ENCODE data around the gene LYPD4. TPM values are rescaled to one million over a fixed set of nuclear protein-coding genes. Genes with fewer than 3 reads are reported as not detected.

LYPD4 gene
- total RNA-seq, 1 donor from 2014 or later, result not detected

DNA sequence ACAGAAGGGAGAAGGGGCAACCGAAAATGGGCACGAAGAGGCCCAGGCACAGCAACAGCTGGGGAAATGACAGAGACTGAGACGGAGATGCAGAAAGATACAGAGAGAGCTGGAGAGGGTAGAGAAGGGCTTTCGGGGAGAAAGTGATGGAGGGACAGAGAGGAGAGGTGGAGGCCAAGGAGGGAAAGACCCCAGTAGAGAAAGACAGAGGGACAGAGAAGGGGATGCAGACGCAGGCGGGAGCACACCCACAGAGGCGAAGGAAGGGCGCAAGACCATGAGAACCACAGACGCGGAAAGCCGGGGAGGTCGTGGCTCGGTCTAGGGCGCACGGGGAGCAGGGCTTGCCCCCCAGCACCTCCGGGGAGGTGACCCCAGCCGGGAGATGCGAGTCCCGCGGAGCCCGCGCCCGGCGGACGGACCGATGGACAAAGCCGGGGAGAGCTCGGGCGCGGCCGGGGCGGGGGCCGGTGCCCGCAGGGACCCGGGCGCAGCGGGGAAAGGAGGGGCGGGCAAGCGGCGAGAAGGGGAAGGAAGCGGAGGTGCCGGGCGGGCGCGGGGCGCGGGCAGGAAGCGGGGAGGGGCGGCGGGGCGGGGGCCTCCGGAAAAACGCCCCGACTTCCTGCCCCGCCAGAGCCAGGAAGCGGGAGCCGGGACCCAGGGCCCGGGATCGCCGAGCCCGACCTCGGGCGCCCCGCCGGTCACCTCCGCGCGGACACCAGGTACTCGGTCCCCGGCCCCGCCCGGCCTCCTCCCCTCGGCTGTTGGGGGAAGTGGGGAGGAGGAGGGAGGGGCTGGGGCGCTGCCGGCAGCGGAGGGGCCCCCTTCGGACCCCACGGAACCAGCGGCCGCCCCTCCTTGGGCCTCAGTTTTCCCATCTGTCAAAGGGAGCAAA is 38.3 kb upstream of the LYPD4 start, which contains the start of gene ARHGEF1:
Gene ARHGEF1, plus strand, starts transcription at position 617 of the 895 bp plus-strand sequence. CDS start 4,899 bp downstream, outside the sequence.
- Histone ChIP-seq H3K4me1 (peaks cover 55% of the 10 kb centered on the region), H3K27ac (replicated peaks) (peak within 1 kb of the TSS; percentile 96), H3K27me3 (ENCODE audit: low read depth) (no peaks in the 10 kb centered on the region), H3K36me3 (no peaks in the 10 kb centered on the region), H3K9me3 (replicated peaks) (no peaks in the 10 kb centered on the region), H3K4me3 (peak within 1 kb of the TSS; percentile 97)
- peak; percentile 77 for DNase-seq
- TF ChIP-seq, protein P1, sequence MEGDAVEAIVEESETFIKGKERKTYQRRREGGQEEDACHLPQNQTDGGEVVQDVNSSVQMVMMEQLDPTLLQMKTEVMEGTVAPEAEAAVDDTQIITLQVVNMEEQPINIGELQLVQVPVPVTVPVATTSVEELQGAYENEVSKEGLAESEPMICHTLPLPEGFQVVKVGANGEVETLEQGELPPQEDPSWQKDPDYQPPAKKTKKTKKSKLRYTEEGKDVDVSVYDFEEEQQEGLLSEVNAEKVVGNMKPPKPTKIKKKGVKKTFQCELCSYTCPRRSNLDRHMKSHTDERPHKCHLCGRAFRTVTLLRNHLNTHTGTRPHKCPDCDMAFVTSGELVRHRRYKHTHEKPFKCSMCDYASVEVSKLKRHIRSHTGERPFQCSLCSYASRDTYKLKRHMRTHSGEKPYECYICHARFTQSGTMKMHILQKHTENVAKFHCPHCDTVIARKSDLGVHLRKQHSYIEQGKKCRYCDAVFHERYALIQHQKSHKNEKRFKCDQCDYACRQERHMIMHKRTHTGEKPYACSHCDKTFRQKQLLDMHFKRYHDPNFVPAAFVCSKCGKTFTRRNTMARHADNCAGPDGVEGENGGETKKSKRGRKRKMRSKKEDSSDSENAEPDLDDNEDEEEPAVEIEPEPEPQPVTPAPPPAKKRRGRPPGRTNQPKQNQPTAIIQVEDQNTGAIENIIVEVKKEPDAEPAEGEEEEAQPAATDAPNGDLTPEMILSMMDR (IDR thresholded peaks at IDR 0.05; ENCODE audit: borderline replicate concordance), result no peak
- intact Hi-C loops (cut with micrococcal nuclease), result no loop called here

DNA sequence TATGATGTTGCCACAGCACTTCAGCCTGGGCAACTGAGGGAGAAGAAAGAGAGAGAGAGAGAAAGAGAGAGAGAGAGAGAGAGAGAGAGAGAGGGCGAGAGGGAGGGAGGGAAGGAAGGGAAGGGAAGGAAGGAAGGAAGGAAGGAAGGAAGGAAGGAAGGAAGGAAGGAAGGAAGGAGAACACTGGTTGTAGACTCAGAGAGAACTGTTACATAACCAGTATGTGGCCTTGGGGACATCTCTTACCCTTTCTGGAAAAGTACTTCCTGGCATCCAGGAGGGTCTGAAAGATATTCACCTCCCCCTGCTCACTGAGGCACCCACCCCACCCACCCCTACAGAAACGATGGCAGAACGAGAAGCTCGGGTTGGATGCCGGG is 35.8 kb upstream of the LYPD4 start:
- Histone ChIP-seq H3K9me3 (replicated peaks) (no peaks in the 10 kb centered on the region), H3K36me3 (no peaks in the 10 kb centered on the region), H3K27ac (replicated peaks) (no peak overlapping the region), H3K4me3 (no peak overlapping the region), H3K27me3 (ENCODE audit: low read depth) (no peaks in the 10 kb centered on the region), H3K4me1 (peaks cover 30% of the 10 kb centered on the region)
- DNase-seq, result no peak
- TF ChIP-seq, protein P1 (IDR thresholded peaks at IDR 0.05; ENCODE audit: borderline replicate concordance), result no peak
- intact Hi-C loops (cut with micrococcal nuclease), result no loop called here

DNA sequence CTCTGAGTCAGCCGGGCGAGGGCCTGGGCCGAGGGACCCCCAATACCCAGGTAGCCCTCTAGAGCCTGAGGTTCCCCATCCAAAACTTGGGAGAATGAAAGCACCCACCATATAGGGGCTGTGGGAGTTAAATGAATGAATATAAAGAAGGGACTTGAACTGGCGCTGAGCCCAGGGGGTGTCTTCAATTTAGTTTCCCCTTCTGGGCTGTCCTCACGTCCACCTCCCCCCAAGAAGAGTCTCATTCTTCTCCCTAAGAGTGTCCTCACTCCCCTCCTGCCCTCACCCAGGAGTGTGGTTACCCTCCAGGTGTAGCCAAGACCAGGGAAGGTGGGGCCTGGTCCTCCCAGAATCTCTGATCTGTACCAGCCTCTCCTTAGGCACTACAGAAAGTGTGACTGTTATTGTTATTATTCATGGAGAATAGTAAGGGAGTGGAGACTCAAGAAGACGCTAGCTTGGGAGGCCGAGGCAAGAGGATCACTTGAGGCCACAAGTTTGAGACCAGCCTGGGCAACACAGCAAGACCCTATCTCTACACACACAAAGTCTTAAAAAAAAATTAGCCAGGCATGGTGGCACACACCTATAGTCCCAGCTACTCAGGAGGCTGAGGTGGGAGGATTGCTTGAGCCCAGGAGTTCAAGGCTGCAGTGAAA is 35.3 kb upstream of the LYPD4 start:
- Histone ChIP-seq H3K4me3 (no peak overlapping the region), H3K27me3 (ENCODE audit: low read depth) (no peaks in the 10 kb centered on the region), H3K9me3 (replicated peaks) (no peaks in the 10 kb centered on the region), H3K27ac (replicated peaks) (no peak overlapping the region), H3K36me3 (no peaks in the 10 kb centered on the region), H3K4me1 (peaks cover 24% of the 10 kb centered on the region)
- DNase-seq, result no peak
- intact Hi-C loops (cut with micrococcal nuclease), result no loop called here
- TF ChIP-seq, protein P1 (IDR thresholded peaks at IDR 0.05; ENCODE audit: borderline replicate concordance), result no peak

DNA sequence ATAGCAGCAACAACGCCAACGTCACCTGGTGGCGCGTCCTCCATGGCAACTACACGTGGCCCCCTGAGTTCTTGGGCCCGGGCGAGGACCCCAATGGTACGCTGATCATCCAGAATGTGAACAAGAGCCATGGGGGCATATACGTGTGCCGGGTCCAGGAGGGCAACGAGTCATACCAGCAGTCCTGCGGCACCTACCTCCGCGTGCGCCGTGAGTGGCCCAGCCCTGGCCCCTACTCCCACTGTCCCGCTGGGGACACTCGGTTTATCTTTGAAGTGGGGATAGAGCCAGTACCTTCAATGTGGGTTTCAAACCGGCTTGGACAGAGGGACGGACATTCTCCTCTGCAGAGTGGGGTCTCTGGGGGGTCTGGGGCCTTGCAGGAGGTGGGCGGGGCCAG is 34.6 kb upstream of the LYPD4 start:
- intact Hi-C loops (cut with micrococcal nuclease), result no loop called here
- Histone ChIP-seq H3K4me1 (peaks cover 18% of the 10 kb centered on the region), H3K27me3 (ENCODE audit: low read depth) (no peaks in the 10 kb centered on the region), H3K27ac (replicated peaks) (no peak overlapping the region), H3K9me3 (replicated peaks) (no peaks in the 10 kb centered on the region), H3K36me3 (no peaks in the 10 kb centered on the region), H3K4me3 (no peak overlapping the region)
- no peak for DNase-seq
- TF ChIP-seq, protein P1 (IDR thresholded peaks at IDR 0.05; ENCODE audit: borderline replicate concordance), result no peak

DNA sequence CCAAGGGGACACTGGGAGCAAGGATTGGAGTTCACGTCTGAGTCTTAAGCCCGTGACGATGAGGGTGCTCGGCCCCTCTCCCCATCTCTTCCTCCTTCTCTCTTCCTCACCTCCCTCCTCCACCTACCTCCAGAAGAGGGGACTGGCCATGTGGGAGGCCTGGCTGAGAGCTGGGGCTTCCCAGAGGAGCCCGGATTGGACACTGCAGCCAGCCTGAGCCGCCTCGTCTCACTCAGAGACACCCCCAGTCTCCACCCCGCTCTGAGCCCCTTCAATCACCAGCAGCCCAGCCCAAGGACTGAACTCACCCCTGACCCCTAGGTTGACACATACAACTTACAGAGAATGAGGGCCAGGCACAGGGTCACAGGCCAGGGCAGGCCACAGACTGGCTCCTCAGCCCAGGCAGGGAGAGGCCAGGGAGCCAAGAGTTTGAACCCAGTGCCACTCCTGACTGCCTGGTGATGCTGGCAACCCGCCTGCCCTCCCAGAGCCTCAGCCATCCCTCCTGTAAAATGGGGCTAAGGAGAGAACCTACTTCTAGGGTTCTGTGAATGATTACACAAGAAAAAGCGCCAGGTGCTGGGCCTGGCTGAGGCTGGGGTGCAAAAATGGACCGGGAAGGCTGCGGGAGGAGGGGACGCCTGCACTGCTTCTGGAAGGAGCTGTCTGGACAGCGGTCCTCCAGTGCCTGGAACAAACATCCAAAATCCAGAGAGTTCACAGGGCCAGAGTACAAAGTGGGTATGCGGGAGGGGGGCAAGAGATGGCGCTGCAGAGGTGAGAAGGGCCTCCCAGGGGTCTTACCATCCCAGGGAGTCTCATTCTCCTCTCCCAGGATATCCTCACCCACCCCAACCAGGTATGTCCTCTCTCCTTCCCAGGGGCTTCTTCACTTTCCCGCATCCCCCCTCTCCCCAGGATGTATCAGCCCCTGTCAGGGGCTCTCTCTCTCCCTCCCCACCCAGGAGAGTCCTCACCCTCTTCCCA is 33.7 kb upstream of the LYPD4 start:
- intact Hi-C loops (cut with micrococcal nuclease), result no loop called here
- TF ChIP-seq, protein P1 (IDR thresholded peaks at IDR 0.05; ENCODE audit: borderline replicate concordance), result no peak
- no peak overlapping the region for H3K27ac ChIP-seq (replicated peaks)
- H3K27me3 ChIP-seq (ENCODE audit: low read depth), result no peaks in the 10 kb centered on the region
- no peaks in the 10 kb centered on the region for H3K9me3 ChIP-seq (replicated peaks)
- no peak for DNase-seq
- H3K36me3 ChIP-seq, result no peaks in the 10 kb centered on the region
- peaks cover 18% of the 10 kb centered on the region for H3K4me1 ChIP-seq
- H3K4me3 ChIP-seq, result no peak overlapping the region
